HCEC 1CT (cell line): ENCODE measurements around the gene MRPL30.
"Not testable (repeated sequence)": the region's sequence is repeated elsewhere in the genome, so short reads cannot be mapped to it uniquely, and the experiment has no call there.

Experiments
- DNase-seq: peaks from one replicate; pipeline ENCODE4 v3.0.0-alpha.2; 2017

The MRPL30 gene

GRCh38 chr2:99187011-99187410, 6.0 kb downstream of the MRPL30 start:
- no peak for DNase-seq

GRCh38 chr2:99188357-99188756, 7.4 kb downstream of the MRPL30 start:
- DNase-seq = no peak

GRCh38 chr2:99190548-99190947, 9.6 kb downstream of the MRPL30 start:
- no peak for DNase-seq

DNA sequence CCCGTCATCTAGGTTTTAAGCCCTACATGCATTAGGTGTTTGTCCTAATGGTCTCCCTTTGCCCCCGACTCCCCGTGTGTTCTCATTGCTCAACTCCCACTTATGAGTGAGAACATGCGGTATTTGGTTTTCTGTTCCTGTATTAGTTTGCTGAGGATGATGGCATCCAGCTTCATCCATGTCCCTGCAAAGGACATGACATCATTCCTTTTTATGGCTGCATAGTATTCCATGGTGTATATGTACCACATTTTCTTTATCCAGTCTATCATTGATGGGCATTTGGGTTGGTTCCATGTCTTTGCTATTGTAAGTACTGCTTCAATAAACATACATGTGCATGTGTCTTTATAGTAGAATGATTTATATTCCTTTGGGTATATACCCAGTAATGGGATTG, 11.4 kb downstream of the MRPL30 start:
- DNase-seq = not testable (repeated sequence)

DNA sequence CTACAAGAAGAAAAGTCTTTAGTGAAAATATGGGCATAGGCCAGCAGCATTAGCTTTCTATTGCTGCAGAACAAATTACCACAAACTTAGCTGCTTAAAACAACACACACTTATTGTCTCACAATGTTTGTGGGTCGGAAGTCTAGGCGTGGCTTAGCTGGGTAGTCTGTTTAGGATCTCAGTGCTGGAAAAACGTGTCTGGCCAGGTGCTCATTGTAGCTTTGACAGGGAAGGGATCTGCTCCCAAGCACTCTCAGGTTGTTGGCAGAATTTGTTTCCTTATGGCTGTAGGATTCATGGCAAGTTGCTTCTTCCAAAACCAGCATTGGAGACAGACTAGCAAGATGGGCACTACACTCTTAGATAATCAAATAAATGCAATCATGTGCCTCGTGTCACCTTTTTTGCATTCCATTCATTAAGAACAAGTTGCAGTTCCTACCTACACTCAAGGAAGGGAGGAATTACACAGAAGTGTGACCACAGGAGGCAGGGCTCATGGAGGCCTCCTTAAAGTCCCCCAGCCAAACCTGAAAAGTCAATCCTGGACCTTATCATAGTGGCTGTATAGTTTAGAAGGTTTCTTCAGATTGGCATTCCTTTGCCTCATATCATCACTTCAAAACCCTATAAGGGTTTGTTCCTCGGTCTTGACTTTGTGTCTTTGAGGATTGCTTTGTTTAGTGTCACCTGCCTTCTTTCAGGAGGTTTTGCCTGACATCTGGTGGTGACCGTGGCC, 17.3 kb downstream of the MRPL30 start:
- no peak for DNase-seq

- DNase-seq = no peak
Measured at GRCh38 chr2:99200076-99200800, 19.3 kb downstream of the MRPL30 start.

DNA sequence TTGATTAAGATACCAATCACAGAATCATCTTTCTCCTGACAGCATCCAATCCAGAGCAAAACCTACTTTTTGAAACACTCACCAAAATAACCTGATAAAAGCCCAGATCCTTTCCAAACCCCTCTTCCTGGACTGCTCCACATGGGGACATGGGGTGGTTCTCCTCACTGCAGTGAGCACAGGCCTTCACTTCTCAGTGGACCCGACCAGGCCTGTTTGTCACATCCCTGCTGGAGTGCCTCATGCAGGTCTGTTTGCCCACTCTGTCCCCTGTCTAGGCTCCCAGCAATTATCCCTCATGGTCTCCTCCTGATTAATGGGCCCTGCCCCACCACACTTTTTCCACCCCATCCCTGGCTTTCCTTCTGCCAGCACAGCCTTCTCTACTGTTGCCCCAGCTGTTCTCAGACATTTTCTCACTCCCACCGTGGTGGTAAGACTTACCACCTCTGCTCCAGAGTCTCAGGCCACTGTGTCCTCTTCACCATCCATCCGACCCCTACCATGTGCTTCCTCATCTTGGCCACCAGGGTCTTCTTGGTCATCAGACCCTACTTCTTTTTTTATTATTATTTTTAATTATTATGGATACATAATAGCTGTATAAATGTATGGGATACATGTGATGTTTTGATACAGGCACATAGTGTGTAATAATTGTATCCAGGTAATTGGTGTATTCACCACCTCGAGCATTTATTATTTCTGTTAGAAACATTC, 21.1 kb downstream of the MRPL30 start:
- DNase-seq = no peak

- DNase-seq = no peak
Measured at GRCh38 chr2:99205491-99205890, 24.5 kb downstream of the MRPL30 start.

DNA sequence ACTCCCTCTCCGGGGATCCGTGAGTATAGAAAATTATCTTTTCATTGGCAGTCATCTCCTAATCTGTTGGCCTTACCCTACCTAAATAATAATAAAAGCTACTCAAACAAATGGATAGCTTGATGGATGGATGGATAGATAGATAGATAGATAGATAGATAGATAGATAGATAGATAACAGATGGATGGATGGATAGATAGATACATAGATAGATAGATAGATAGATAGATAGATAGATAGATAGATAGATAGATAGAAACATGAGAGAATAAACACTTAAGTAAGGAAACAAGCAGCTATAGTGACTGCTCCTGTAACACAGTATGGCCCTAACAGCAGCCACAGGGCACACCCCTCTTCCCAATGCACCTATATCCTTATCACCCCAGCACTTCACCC, 35.1 kb downstream of the MRPL30 start:
- DNase-seq = no peak

DNA sequence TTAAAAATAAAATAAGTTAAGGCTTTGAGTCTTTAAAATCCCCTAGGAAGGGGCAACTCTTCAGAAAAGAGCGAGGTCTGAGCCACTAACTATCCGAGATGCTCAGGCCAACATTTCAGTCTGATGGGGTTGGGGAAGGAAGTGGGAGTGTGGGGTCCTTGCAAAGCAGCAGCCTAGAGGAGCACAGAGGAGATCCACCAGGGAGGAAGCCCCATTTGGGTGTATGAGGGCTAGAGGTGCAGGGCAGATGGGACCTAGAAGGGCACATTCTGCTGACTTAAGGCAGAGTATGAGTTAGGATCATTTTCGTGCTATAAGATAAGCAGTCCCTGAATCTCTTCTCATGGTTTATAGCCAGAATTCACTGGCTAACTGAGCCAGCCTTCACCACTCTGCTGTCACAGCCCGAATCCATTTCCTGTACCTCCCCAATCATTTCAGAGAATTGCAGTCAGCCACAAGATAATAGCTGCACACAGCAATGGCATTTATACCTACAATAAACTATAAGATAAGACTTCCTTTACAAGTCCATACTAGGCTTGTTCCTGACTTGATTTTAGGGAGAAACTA, 37.0 kb downstream of the MRPL30 start:
- no peak for DNase-seq

DNA sequence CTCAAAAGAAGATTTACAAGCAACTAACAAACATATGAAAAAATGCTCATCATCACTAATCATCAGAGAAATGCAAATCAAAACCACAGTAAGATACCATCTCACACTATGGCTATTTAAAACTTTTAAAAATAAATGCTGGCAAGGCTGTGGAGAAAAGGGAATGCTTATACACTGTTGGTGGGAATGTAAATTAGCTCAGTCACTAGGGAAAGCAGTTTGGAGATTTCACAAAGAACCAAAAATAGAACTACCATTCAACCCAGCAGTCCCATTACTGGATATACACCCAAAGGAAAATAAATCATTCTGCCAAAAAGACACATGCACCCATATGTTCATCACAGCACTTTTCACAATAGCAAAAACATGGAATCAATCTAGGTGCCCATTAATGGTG, 52.2 kb downstream of the MRPL30 start:
- not testable (repeated sequence) for DNase-seq

- DNase-seq = no peak
Measured at GRCh38 chr2:99238599-99238998, 57.6 kb downstream of the MRPL30 start.

DNA sequence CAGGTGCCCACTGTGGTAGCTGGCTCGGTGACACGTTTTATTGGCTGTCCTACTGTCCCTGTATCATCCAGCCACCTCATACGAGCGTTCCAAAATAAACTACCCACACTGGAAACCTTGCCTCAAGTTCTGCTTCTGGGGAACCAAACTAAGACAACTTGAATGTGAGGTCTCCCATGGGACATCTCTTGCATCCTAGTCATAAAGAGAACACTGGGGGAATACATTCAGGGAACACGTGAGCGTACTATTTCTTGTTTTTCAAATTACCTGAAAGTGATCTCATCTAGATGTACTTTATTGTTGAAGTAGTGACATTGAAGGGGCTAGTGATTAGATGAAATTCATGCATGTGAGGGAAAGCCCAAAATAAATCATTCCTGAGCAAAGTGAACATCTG, 59.4 kb downstream of the MRPL30 start:
- no peak for DNase-seq

DNA sequence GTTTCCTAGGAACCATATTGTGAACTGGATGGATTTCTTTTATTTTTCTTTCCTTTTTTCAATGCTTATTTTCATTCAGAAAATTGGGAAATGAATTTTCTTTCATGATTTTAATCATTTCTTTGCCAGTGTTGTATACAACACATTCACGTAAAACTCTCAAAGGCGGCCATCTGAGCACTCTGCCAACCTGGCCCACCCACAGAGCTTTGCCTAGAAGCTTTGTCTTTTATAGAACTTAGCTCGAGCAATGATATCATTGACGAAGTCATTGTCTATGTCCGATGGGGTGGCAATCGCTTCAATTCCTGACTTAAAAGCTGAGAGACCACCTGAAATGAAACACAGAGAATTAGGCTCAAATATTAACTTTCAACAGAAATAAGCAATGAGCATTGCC, 61.2 kb downstream of the MRPL30 start:
- DNase-seq = no peak
